Dendritic cell treated with granulocyte-macrophage colony-stimulating factor and Interleukin-4, amounts not matched to agents 40 ng/mL and 50 ng/mL, for 4 days (primary cell): ENCODE results near the gene DNAJB6.

ENCODE experiments used
- H3K27ac Mint-ChIP-seq: one replicate; pipeline ENCODE4 v1.8.0; 2022; ENCODE audit warnings: mild to moderate bottlenecking, mixed read lengths
- H3K27me3 Mint-ChIP-seq: one replicate; pipeline ENCODE4 v1.8.0; 2022; ENCODE audit warnings: mild to moderate bottlenecking, mixed read lengths
- H3K36me3 Mint-ChIP-seq: one replicate; pipeline ENCODE4 v1.8.0; 2022; ENCODE audit warnings: low read depth, mixed read lengths
- H3K4me1 Mint-ChIP-seq: one replicate; pipeline ENCODE4 v1.8.0; 2022; ENCODE audit warnings: low read depth, mixed read lengths
- H3K4me3 Mint-ChIP-seq: one replicate; pipeline ENCODE4 v1.8.0; 2022; ENCODE audit warnings: mild to moderate bottlenecking, moderate library complexity, mixed read lengths
- H3K9me3 Mint-ChIP-seq: one replicate; pipeline ENCODE4 v1.8.0; 2022; ENCODE audit warnings: mixed read lengths
- intact Hi-C: fragments of 100-400 bp; cut with micrococcal nuclease; formaldehyde crosslinking; loops from one replicate; pipeline ENCODE4 v1.15.0; 2022

DNAJB6 gene

DNA sequence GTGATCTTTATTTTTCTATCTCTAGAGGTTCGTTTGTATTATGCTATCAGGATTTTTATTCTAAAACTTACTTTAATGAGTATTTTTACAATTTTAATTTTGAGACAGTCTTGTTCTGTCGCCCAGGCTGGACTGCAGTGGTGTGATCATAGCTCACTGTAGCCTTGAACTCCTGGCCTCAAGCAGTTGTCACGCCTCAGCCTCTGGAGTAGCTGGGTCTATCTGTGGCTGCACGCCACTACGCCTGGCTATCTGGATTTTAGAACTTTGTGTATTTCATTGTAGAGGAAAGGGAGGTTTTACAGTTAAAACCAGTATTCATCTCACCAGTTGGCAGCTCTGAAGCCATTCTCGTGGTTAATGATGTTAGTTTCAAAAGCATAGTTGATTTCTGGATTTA, 25.9 kb downstream of the DNAJB6 start:
- no peaks in the 10 kb centered on the region for H3K27me3 Mint-ChIP-seq
- intact Hi-C loops = no loop called here
- no peaks in the 10 kb centered on the region for H3K9me3 Mint-ChIP-seq
- H3K4me3 Mint-ChIP-seq = no peak overlapping the region
- peaks cover 100% of the 10 kb centered on the region for H3K36me3 Mint-ChIP-seq
- peaks cover 22% of the 10 kb centered on the region for H3K4me1 Mint-ChIP-seq
- H3K27ac Mint-ChIP-seq = no peak overlapping the region

DNA sequence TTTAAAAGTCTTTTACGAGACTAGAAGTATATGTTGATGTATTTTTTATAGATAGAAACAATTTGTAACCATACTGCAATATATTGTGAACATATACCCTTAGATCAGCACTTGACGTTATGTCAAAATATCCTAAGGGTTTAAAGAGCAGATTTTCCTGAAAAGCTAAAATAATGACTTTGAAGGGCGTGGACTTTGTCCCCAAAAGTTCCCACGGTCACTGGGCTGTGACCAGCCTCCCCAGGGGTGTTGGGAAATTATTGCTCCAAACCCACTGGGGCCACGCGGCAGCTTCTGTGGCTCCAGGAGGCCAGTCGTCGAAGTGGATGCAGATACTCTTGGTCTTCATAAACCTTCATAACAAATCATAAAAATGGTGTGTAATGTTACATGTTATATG, 29.9 kb downstream of the DNAJB6 start:
- intact Hi-C loops = no loop called here
- Mint-ChIP-seq H3K27ac (no peak overlapping the region), H3K27me3 (no peaks in the 10 kb centered on the region), H3K4me1 (peaks cover 18% of the 10 kb centered on the region), H3K9me3 (no peaks in the 10 kb centered on the region), H3K36me3 (peaks cover 92% of the 10 kb centered on the region), H3K4me3 (no peak overlapping the region)

DNA sequence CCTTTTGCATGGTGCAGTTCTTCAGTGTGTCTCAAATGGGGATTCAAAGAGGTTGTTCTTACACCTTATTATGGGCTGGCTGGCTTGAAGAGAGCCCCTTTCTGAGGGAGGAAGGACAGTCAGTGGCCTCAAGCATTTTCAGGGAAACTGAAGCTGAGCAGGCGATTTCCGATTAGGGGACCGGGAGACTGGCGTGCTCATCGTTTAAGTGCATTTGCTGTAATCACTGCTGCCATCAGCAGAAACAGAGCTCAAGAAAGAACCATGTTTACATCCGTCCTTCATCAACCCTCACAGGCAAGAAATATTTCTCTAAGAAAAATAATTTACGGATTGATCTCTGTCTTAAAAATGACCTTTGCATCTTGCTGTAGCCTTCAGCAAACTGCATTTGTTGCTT, 32.2 kb downstream of the DNAJB6 start:
- Mint-ChIP-seq H3K27ac (no peak overlapping the region), H3K4me1 (peaks cover 31% of the 10 kb centered on the region), H3K36me3 (peaks cover 92% of the 10 kb centered on the region), H3K4me3 (no peak overlapping the region), H3K9me3 (no peaks in the 10 kb centered on the region), H3K27me3 (no peaks in the 10 kb centered on the region)
- intact Hi-C loops = no loop called here

DNA sequence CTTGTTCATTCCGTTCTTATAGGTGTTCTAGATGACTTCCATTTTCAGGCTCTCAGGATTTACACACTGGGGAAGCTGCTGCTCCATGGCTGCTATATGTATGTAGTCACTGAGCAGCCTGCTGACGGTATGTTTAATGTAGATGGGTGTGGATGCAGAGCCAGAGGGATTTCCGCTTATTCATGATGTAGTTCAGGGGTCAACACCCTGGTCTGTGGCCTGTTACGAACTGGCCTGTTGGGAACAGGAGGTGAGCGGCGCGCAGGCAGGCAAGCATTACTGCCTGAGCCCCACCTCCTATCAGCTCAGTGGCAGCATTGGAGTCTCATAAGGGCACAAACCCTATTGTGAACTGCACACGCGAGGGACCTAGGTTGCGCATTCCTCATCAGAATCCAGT, 33.9 kb downstream of the DNAJB6 start:
- peaks cover 49% of the 10 kb centered on the region for H3K4me1 Mint-ChIP-seq
- H3K36me3 Mint-ChIP-seq = peaks cover 92% of the 10 kb centered on the region

DNA sequence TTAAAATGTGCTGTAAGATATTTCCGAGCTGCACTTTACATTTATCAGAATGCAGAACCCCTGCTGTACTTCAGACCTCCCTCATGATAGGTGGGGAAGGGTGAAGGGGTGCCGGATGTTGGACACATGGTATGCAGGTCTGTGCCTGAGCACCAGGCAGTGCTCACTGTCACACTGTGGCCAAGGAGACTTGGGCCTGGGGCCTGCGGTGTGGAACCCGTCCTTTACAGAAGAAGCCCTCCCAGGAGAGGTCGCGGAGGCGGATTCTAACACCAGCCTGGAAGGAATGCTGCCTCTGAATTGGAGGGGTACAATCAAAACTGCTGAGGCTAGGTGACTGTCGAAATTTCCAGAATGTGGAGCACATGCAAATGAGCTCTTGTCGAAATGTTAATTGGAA, 34.5 kb downstream of the DNAJB6 start:
- Mint-ChIP-seq H3K36me3 (peaks cover 92% of the 10 kb centered on the region), H3K4me3 (no peak overlapping the region), H3K4me1 (peaks cover 52% of the 10 kb centered on the region), H3K27ac (no peak overlapping the region), H3K27me3 (no peaks in the 10 kb centered on the region), H3K9me3 (no peaks in the 10 kb centered on the region)
- intact Hi-C loops = no loop called here

More for the DNA sequence above, 33.9 kb downstream of the DNAJB6 start:
- no peaks in the 10 kb centered on the region for H3K9me3 Mint-ChIP-seq
- H3K4me3 Mint-ChIP-seq = no peak overlapping the region
- no peaks in the 10 kb centered on the region for H3K27me3 Mint-ChIP-seq
- H3K27ac Mint-ChIP-seq = no peak overlapping the region
- intact Hi-C loops = no loop called here

DNA sequence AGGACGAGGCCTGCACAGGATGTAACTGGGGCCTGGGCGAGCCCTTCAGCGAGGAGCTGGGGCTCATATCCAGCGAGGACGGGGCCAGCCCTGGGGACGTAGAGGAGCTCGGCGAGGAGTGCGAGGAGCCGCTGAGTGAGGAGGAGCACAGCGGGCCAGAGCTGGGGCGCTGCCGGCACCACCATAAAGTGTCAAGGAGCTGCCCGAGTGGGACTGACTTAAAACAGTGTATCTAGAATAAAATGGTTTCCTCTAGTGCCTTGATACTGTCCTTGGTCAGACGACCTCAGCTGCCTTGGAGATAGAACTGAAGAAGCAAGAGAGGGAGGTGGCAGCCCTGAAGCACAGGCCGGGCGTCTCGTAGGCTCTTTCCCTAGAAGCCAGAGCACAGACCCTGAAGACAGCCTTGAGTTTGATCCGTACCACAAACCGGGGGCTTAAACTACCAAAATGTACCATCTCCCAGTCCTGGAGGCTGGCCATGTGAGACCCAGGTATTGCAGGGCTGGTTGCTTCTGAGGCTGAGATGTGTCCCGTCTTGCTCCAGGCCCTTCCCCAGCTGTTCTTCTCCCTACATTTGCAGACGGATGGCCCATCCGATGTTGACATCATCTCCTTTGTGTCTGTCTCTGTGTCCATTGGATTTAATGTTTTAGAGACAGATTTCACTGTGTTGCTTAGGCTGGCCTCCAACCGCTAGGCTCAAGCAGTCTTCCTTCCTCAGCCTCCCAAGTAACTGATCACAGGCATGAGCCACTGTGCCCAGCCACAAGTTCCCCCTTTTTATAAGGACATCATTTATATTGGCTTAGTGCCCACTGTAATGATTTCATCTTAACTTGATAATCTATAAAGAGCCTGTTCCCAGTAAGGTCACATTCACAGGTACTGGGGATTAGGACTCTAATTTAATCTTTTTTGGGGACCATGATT, 35.8 kb downstream of the DNAJB6 start:
- H3K9me3 Mint-ChIP-seq = no peaks in the 10 kb centered on the region
- no peaks in the 10 kb centered on the region for H3K27me3 Mint-ChIP-seq
- intact Hi-C loops = no loop called here
- H3K4me1 Mint-ChIP-seq = peaks cover 62% of the 10 kb centered on the region
- H3K4me3 Mint-ChIP-seq = no peak overlapping the region
- no peak overlapping the region for H3K27ac Mint-ChIP-seq
- peaks cover 92% of the 10 kb centered on the region for H3K36me3 Mint-ChIP-seq

DNA sequence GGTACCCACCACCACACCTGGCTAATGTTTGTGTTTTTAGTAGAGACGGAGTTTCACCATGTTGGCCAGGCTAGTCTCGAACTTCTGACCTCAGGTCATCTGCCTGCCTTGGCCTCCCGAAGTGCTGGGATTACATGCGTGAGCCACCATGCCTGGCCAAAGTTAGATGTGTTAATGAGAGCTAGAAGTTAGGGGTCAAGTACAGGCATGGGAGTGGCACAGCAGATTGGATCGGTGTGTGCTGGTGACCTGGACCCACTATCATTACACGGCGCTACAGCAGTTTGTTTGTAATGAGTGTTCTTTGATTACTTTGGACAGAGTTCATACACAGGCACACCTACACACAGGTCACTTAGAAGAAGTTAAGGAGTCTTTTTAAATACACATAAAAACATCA, 36.7 kb downstream of the DNAJB6 start:
- Mint-ChIP-seq H3K9me3 (no peaks in the 10 kb centered on the region), H3K36me3 (peaks cover 92% of the 10 kb centered on the region), H3K27ac (no peak overlapping the region), H3K27me3 (no peaks in the 10 kb centered on the region), H3K4me1 (peaks cover 70% of the 10 kb centered on the region), H3K4me3 (no peak overlapping the region)
- intact Hi-C loops = no loop called here

DNA sequence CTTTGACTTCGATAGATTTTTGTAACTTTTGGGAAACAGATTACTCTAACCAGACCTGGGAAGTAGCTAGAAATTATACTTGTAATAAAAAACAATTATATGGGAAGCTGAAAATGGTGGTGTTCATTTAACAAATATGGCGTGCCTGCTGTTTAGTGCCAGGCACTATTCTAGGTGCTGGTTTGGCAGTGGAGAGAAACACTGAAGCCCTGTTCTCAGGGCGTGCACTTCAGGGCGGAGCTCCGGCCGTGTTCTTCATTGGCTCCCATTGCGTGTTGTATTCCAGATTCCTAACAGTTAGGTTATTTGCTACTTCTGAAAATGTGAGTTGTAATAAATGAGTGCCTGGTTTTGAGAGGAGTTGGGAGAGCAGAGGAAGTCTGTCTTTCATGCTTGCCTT, 38.6 kb downstream of the DNAJB6 start:
- Mint-ChIP-seq H3K4me3 (no peak overlapping the region), H3K36me3 (peaks cover 96% of the 10 kb centered on the region), H3K4me1 (peaks cover 86% of the 10 kb centered on the region), H3K27me3 (no peaks in the 10 kb centered on the region), H3K9me3 (no peaks in the 10 kb centered on the region), H3K27ac (no peak overlapping the region)
- intact Hi-C loops = no loop called here

DNA sequence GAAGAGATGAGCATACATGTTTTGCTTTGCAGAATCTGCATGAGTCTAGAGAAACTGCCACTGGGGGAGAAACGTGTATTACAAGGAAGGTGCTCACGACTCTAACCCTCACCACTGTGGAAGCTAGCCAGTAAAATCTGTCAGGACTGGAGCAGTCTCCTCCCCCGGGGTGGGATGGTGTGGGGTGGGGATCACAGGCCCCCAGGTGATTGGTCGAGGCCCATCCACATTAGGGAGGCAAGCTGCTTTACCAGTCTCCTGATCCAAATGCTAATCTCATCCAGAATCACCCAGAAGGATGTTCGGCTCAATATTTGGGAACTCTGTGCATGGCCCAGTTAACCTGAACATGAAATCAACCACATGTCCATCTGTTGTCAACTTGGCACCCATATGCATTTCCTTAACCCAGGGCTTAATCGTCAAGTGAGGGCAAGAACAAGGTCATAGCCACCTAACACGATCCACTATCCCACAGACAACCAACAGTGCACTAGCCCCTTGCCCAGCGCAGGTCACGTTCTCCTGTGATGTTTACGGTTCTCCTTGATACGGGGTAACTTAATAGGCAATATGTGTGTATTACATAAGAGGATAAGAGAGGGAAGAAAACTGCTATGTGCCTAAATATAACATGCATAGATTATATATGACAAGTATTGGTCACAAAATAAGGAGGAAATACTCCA, 40.8 kb downstream of the DNAJB6 start:
- peaks cover 96% of the 10 kb centered on the region for H3K36me3 Mint-ChIP-seq
- peaks cover 73% of the 10 kb centered on the region for H3K4me1 Mint-ChIP-seq
- no peaks in the 10 kb centered on the region for H3K9me3 Mint-ChIP-seq
- H3K27ac Mint-ChIP-seq = no peak overlapping the region
- H3K27me3 Mint-ChIP-seq = no peaks in the 10 kb centered on the region
- no peak overlapping the region for H3K4me3 Mint-ChIP-seq
- intact Hi-C loops = no loop called here

DNA sequence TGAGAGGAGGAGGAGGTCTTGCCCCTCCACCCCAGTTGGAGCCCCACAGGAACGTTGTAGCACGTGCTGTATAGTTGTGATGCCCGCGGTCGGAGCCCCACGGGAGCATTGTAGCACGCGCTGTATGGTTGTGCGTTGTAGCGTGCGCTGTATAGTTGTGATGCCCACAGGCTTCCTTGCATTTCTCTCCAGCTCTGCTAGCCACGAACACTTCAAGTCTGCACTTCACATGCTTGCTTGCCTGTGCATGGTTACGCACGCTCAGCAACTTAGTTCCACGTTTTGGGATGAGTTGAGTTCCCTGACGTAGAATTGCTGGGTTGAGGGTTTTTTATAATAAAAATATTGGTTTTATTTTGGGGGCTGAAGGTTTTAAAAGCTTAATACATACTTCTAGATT, 41.6 kb downstream of the DNAJB6 start:
- Mint-ChIP-seq H3K27ac (no peak overlapping the region), H3K36me3 (peaks cover 96% of the 10 kb centered on the region), H3K9me3 (no peaks in the 10 kb centered on the region), H3K4me3 (no peak overlapping the region), H3K4me1 (peaks cover 66% of the 10 kb centered on the region), H3K27me3 (no peaks in the 10 kb centered on the region)
- intact Hi-C loops = no loop called here

DNA sequence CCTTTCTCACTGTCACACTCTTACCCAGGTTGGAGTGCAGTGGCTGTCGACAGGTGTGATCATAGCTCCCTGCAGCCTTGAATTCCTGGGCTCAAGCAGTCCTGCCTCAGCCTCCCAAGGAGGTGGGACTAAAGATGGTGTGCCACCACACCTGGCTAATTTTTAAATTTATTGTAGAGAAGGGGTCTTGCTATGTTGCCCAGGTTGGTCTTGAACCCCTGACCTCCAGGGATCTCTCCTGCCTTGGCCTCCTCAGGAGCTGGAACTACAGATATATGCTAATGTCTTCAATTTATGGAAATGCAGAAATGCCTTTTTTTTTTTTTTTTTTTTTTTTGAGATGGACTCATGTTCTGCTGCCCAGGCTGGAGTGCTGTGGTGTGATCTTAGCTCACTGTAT, 42.7 kb downstream of the DNAJB6 start:
- no peak overlapping the region for H3K27ac Mint-ChIP-seq
- H3K4me1 Mint-ChIP-seq = peaks cover 55% of the 10 kb centered on the region
- peaks cover 96% of the 10 kb centered on the region for H3K36me3 Mint-ChIP-seq

DNA sequence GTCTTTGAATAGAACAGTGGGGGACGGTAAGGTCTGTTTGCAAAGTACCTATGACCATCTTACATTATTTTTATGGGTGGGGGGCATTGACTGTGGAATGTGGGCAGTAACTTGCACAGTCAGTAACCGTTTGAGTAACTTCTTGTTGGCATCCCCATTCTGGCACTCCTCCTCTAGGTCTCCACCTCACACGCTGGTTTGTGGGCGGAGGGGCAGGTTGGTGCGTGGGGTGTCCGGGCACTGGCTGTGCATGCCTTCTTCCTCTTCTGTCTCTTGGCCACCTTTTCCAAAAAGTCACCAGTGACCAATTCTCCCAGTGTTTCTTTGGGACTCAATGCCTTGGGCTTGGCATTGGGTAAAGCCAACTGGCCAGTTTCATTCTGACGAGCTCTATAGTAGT, 43.6 kb downstream of the DNAJB6 start:
- no peak overlapping the region for H3K4me3 Mint-ChIP-seq
- H3K9me3 Mint-ChIP-seq = no peaks in the 10 kb centered on the region
- H3K27ac Mint-ChIP-seq = no peak overlapping the region
- H3K4me1 Mint-ChIP-seq = peaks cover 45% of the 10 kb centered on the region
- intact Hi-C loops = no loop called here
- H3K27me3 Mint-ChIP-seq = no peaks in the 10 kb centered on the region
- peaks cover 96% of the 10 kb centered on the region for H3K36me3 Mint-ChIP-seq

More for the DNA sequence above, 42.7 kb downstream of the DNAJB6 start:
- H3K4me3 Mint-ChIP-seq = no peak overlapping the region
- H3K27me3 Mint-ChIP-seq = no peaks in the 10 kb centered on the region
- intact Hi-C loops = no loop called here
- H3K9me3 Mint-ChIP-seq = no peaks in the 10 kb centered on the region

DNA sequence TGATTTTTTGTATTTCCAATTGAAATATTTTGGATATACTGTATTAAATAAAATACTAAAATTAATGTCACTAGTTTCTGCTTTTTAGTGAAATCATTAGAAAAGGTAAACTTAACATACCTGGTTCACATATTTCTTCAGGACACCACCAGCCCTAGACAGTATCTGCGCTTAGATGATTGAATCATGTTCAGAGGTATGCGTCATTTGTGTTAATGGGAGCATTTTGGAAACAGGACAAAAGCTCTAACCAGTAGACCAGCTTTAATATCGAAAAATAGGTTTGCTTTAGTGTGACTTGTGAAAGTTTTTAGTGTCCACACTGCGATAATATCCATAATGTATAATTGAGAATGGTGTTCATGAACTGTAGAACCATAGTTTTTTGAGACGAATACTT, 47.1 kb downstream of the DNAJB6 start:
- Mint-ChIP-seq H3K27me3 (no peaks in the 10 kb centered on the region), H3K4me1 (peaks cover 21% of the 10 kb centered on the region), H3K27ac (no peak overlapping the region), H3K36me3 (peaks cover 88% of the 10 kb centered on the region), H3K4me3 (no peak overlapping the region), H3K9me3 (no peaks in the 10 kb centered on the region)
- intact Hi-C loops = no loop called here

DNA sequence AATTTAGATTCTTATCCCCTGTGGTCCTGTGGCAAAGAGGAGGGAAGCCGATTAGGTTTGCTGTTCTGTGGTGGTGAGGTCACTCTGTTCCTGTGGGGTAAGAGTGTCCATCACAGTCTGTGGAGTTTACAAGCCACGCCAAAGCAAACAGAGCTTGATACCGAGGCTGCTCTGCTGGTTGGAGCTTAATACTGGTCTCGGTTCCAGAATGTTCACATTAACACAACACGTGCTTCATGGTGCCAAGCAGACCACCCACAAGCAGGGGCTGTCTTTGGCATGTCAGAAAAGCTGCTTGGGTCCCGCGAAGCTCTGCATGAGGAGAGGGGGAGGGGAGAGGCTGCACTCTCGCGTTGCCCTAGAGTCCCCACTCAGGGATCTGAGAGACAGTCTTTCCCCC, 47.5 kb downstream of the DNAJB6 start:
- Mint-ChIP-seq H3K27ac (no peak overlapping the region), H3K4me1 (peaks cover 20% of the 10 kb centered on the region), H3K4me3 (no peak overlapping the region), H3K27me3 (no peaks in the 10 kb centered on the region), H3K9me3 (no peaks in the 10 kb centered on the region), H3K36me3 (peaks cover 88% of the 10 kb centered on the region)
- intact Hi-C loops = no loop called here
